ENCODE results near the gene EIPR1.

Gene EIPR1

GRCh38 chr2:3174626-3175567 is 202.7 kb downstream of the EIPR1 start:
- DNase-seq (ENCODE audit: extremely low spot score) = no peak
- TF ChIP-seq CTCF (IDR thresholded peaks at IDR 0.05; ENCODE audit: control extremely low read depth, extremely low read depth, low read depth, missing control alignments) = no peak
- ChIA-PET CTCF (no interaction called here), POLR2A (no interaction called here)

DNA sequence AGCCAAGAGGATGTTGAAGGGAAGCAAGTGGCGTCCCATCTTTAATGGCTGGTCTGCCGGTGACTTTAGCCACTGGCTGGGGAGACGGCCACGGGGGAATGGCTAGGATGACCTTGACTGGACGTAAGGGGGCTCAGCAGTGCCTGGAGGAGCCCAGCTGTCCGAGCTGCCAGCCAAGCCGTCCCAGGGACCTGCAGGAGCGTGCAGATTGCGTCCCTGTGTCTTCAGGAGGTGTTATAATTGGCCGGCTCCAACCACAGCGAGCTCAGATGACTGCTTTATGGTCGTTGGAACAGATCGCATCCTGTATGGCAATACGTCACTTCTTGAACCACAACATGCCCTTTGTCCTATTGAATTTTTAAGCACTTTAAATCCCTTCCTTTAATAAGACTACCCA is 204.6 kb downstream of the EIPR1 start:
- CTCF ChIA-PET = no interaction called here
- no peak for DNase-seq (ENCODE audit: extremely low spot score)
- POLR2A ChIA-PET = no interaction called here
- TF ChIP-seq CTCF (IDR thresholded peaks at IDR 0.05; ENCODE audit: control extremely low read depth, extremely low read depth, low read depth, missing control alignments) = no peak

- ChIA-PET POLR2A (no interaction called here), CTCF (no interaction called here)
- DNase-seq (ENCODE audit: extremely low spot score) = no peak
- TF ChIP-seq CTCF (IDR thresholded peaks at IDR 0.05; ENCODE audit: control extremely low read depth, extremely low read depth, low read depth, missing control alignments) = no peak
Measured at GRCh38 chr2:3172265-3172935, 205.2 kb downstream of the EIPR1 start.

DNA sequence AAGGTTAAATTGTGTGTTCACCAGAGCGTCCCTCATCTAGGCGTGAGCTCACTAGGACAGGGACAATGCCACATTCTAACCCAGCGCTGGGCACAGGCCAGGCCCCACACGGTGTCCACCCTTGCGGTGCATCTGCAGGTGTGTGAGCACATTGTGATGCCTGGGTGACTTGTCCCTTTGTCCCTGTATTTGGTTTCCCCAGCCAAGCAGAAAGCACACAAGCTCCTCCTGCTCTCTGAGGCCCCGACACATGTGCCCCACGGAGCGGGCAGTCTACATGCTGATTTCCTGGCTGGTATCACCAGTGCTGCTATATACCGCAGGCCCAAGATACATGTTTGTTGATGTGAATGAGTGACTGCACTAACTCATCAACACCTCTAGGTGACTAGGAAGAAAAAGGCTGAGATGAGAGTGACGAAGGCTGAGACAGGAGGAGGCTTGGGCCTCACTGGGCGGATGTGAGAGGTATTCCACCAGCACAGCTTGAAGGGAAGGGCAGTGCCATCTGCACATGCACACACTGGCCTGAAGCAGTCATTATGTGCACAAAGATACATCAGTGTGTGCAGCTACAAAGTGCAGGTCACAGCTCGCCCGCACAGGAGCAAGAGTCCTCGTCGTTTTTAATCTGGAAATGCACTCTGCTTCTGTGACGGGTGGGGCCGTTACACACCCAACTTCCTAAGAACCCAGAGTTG is 205.9 kb downstream of the EIPR1 start:
- DNase-seq (ENCODE audit: extremely low spot score) = no peak
- no peak for TF ChIP-seq CTCF (IDR thresholded peaks at IDR 0.05; ENCODE audit: control extremely low read depth, extremely low read depth, low read depth, missing control alignments)
- ChIA-PET CTCF (no interaction called here), POLR2A (no interaction called here)

GRCh38 chr2:3170792-3171455 is 206.7 kb downstream of the EIPR1 start:
- CTCF ChIA-PET = interaction anchor here (2.6 kb wide), 1 partner anchor 8 kb away, joined by 12 read pairs; no protein-coding TSS in a partner anchor
- no peak for DNase-seq (ENCODE audit: extremely low spot score)
- POLR2A ChIA-PET = no interaction called here
- no peak for TF ChIP-seq CTCF (IDR thresholded peaks at IDR 0.05; ENCODE audit: control extremely low read depth, extremely low read depth, low read depth, missing control alignments)
